Kidney capillary endothelial cell (primary cell): ENCODE data around the gene SCYGR4.
A peak's percentile ranks its signal among the peaks of the same experiment; 100 is the strongest.

Experiments used
- DNase-seq: peaks from one replicate; pipeline ENCODE4 v3.0.0-alpha.2; 2018; ENCODE audit warnings: low spot score

SCYGR4 gene

GRCh38 chr2:227614246-227614645 lies 3.1 kb upstream of the SCYGR4 start:
- no peak for DNase-seq

GRCh38 chr2:227614740-227615139 lies 2.6 kb upstream of the SCYGR4 start, which contains the start of gene SCYGR3:
Gene SCYGR3 (minus strand): TSS chr2:227614840. CDS start chr2:227614840, 0 bp downstream.
- DNase-seq, result no peak

- no peak for DNase-seq
Observed at GRCh38 chr2:227615181-227615580, 2.1 kb upstream of the SCYGR4 start.

GRCh38 chr2:227615906-227616305 lies 1.4 kb upstream of the SCYGR4 start:
- no peak for DNase-seq

GRCh38 chr2:227616631-227617030 lies 667 bp upstream of the SCYGR4 start:
- DNase-seq, result no peak

GRCh38 chr2:227623226-227623625 lies 5.9 kb downstream of the SCYGR4 start:
- DNase-seq, result peak; percentile 71

- no peak for DNase-seq
Observed at GRCh38 chr2:227625420-227625819, 8.1 kb downstream of the SCYGR4 start.

- no peak for DNase-seq
Observed at GRCh38 chr2:227626580-227627151, 9.4 kb downstream of the SCYGR4 start.

GRCh38 chr2:227627769-227628168 lies 10.5 kb downstream of the SCYGR4 start:
- DNase-seq, result no peak

- DNase-seq, result no peak
Observed at GRCh38 chr2:227629435-227629834, 12.1 kb downstream of the SCYGR4 start.

GRCh38 chr2:227630322-227630721 lies 13.0 kb downstream of the SCYGR4 start:
- DNase-seq, result no peak

- no peak for DNase-seq
Observed at GRCh38 chr2:227632827-227633226, 15.5 kb downstream of the SCYGR4 start.

- DNase-seq, result no peak
Observed at GRCh38 chr2:227634201-227634600, 16.9 kb downstream of the SCYGR4 start.

- no peak for DNase-seq
Observed at GRCh38 chr2:227642656-227643055, 25.4 kb downstream of the SCYGR4 start.

GRCh38 chr2:227643990-227644551 lies 26.8 kb downstream of the SCYGR4 start:
- no peak for DNase-seq

- no peak for DNase-seq
Observed at GRCh38 chr2:227653419-227653818, 36.1 kb downstream of the SCYGR4 start.

- no peak for DNase-seq
Observed at GRCh38 chr2:227654426-227654825, 37.1 kb downstream of the SCYGR4 start.

- DNase-seq, result peak; percentile 70
Observed at GRCh38 chr2:227655454-227655853, 38.2 kb downstream of the SCYGR4 start.

GRCh38 chr2:227657199-227657845 lies 40.0 kb downstream of the SCYGR4 start:
- DNase-seq, result no peak

GRCh38 chr2:227661025-227661649 lies 43.8 kb downstream of the SCYGR4 start:
- no peak for DNase-seq

GRCh38 chr2:227661827-227662226 lies 44.5 kb downstream of the SCYGR4 start:
- DNase-seq, result no peak

- DNase-seq, result no peak
Observed at GRCh38 chr2:227665189-227665940, 48.1 kb downstream of the SCYGR4 start.
